A673 (cell line): ENCODE results near the gene SPRYD7.
A peak's percentile ranks its signal among the peaks of the same experiment; 100 is the strongest.

Experiments
- CTCF ChIP-seq: fragments of 300-800, 200-600 bp; sonication (generic); conservative IDR thresholded peaks from 2 replicates; pipeline ENCODE4 v1.5.1; 2017; ENCODE audit warnings: low read depth, mild to moderate bottlenecking, antibody characterized with exemption, low read length, moderate library complexity, mixed read lengths
- EZH2 ChIP-seq: fragments of 200-600 bp; sonication (generic); IDR thresholded peaks from 2 replicates; pipeline ENCODE4 v1.6.1; 2017; ENCODE audit warnings: borderline replicate concordance, low read depth, mild to moderate bottlenecking, mixed read lengths, antibody characterized with exemption, low read length; ENCODE audit not compliant: poor library complexity, severe bottlenecking

- TF ChIP-seq CTCF (peak; percentile 47), EZH2 (no peak)
Measured at GRCh38 chr13:49869519-49869918, 66.6 kb downstream of the SPRYD7 start.
